HTR-8/SVneo (cell line): ENCODE measurements around the gene TMEM131.
A peak's percentile ranks its signal among the peaks of the same experiment; 100 is the strongest.
"Not testable (repeated sequence)": the region's sequence is repeated elsewhere in the genome, so short reads cannot be mapped to it uniquely, and the experiment has no call there.

Experiments used
- DNase-seq: peaks from one replicate; pipeline ENCODE4 v3.0.0; 2011; ENCODE audit warnings: low spot score, mixed read lengths; ENCODE audit not compliant: insufficient read length
- FAIRE-seq: peaks from 2 replicates; lab custom pipeline; 2011; peaks lifted over from hg19 to GRCh38; lab: Jason Lieb, UNC

TMEM131 gene

GRCh38 chr2:97963880-97964279 is 31.9 kb downstream of the TMEM131 start:
- FAIRE-seq = no peak
- no peak for DNase-seq

- FAIRE-seq (no peak), DNase-seq (no peak)
Observed at GRCh38 chr2:97963079-97963406, 32.7 kb downstream of the TMEM131 start.

- no peak for FAIRE-seq
- DNase-seq = no peak
Observed at GRCh38 chr2:97961534-97961933, 34.2 kb downstream of the TMEM131 start.

GRCh38 chr2:97958184-97958583 is 37.6 kb downstream of the TMEM131 start:
- DNase-seq (no peak), FAIRE-seq (no peak)

GRCh38 chr2:97957432-97958183 is 38.1 kb downstream of the TMEM131 start:
- FAIRE-seq = peak; percentile 38
- no peak for DNase-seq

GRCh38 chr2:97956753-97957152 is 39.0 kb downstream of the TMEM131 start:
- not testable (repeated sequence) for DNase-seq, FAIRE-seq

GRCh38 chr2:97953853-97954252 is 41.9 kb downstream of the TMEM131 start:
- DNase-seq (no peak), FAIRE-seq (no peak)

GRCh38 chr2:97952357-97952756 is 43.4 kb downstream of the TMEM131 start:
- FAIRE-seq (peak; percentile 16), DNase-seq (no peak)

GRCh38 chr2:97951155-97951680 is 44.5 kb downstream of the TMEM131 start:
- peak; percentile 85 for FAIRE-seq
- no peak for DNase-seq

GRCh38 chr2:97950329-97951154 is 45.2 kb downstream of the TMEM131 start:
- peak; percentile 72 for FAIRE-seq
- DNase-seq = peak; percentile 74

GRCh38 chr2:97948926-97949325 is 46.8 kb downstream of the TMEM131 start:
- DNase-seq (no peak), FAIRE-seq (no peak)

- peak; percentile 33 for FAIRE-seq
Observed at GRCh38 chr2:97945791-97946190, 50.0 kb downstream of the TMEM131 start.

GRCh38 chr2:97936881-97937280 is 58.9 kb downstream of the TMEM131 start:
- DNase-seq (no peak), FAIRE-seq (no peak)

More at GRCh38 chr2:97945791-97946190, 50.0 kb downstream of the TMEM131 start:
- DNase-seq = no peak

GRCh38 chr2:97936199-97936598 is 59.5 kb downstream of the TMEM131 start:
- DNase-seq = no peak
- FAIRE-seq = no peak

GRCh38 chr2:97935719-97936161 is 60.0 kb downstream of the TMEM131 start:
- DNase-seq (no peak), FAIRE-seq (no peak)

- FAIRE-seq (peak; percentile 75), DNase-seq (no peak)
Observed at GRCh38 chr2:97932975-97933662, 62.6 kb downstream of the TMEM131 start.

- no peak for FAIRE-seq
Observed at GRCh38 chr2:97931858-97932225, 63.9 kb downstream of the TMEM131 start.

GRCh38 chr2:97931118-97931857 is 64.5 kb downstream of the TMEM131 start:
- DNase-seq (no peak), FAIRE-seq (no peak)

More at GRCh38 chr2:97931858-97932225, 63.9 kb downstream of the TMEM131 start:
- no peak for DNase-seq

GRCh38 chr2:97928591-97928990 is 67.2 kb downstream of the TMEM131 start:
- no peak for FAIRE-seq
- DNase-seq = no peak

GRCh38 chr2:97926946-97927345 is 68.8 kb downstream of the TMEM131 start:
- FAIRE-seq (no peak), DNase-seq (no peak)
